Raji (cell line): ENCODE data around the gene CASK.

Experiments
- POLR2A ChIP-seq: IDR thresholded peaks from 2 replicates; pipeline ENCODE4 v1.6.1; 2011; ENCODE audit warnings: low read depth, low read length, control low read depth; ENCODE audit not compliant: insufficient read depth

Gene CASK

DNA sequence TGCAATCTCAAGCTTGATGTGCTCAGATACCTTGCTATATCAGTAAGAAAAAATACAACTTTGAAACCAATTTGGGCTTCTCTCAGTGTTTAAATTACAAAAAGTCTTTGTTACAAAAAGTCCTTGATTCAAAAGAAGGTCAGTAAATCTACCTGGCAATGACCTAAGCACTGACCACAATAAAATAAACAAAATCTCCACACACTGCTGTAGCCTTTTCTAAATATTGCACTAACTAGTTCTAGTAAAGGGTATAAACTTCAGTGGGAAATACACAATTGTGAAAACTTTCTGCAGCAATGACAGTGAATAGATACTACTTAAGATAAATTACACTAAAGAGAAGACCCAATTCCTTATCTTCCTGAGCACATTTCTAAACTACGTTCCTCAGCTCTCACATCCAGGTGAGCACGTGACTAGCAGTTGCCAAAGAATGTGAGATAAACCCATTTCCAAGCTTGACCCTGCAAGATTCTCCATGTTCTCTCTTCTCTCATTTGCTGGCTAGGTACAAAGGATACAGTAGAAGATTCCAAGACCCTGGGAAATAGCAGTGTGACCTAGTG is 316.0 kb downstream of the CASK start:
- TF ChIP-seq POLR2A: no peak

DNA sequence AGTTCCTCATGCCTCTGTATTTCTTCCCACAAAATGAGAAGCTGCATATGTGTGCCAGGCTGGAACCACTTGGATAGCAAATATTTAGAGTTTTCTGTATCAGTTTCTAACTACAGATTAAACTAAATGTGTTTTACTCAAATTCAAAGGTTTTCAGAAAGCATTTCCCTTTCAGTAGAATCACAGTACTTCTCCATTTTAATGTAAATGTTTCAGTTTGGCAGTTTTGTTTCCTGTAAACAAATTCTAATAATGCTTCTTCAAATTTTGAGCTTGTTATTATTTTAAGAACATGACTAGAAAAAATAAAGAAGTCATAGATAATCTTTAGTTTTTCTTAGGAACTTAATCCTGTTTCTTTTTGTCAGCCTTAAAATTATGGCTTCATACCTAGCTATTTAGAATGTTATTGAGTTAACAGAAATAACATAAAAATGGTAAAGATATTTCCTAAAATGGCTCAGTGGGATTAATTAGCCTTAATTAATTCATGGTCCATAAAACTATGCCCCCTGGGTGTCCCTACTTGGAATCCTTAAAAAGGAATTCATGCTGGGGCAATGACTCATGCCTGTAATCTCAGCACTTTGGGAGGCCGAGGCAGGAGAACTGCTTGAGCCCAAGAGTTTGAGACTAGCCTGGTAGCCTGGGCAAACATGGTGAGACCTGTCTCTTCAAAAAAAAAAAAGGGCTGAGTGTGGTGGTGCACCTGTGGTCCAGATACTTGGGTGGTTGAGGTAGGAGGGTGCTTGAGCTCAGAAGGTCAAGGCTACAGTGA is 318.4 kb downstream of the CASK start:
- no peak for TF ChIP-seq POLR2A

DNA sequence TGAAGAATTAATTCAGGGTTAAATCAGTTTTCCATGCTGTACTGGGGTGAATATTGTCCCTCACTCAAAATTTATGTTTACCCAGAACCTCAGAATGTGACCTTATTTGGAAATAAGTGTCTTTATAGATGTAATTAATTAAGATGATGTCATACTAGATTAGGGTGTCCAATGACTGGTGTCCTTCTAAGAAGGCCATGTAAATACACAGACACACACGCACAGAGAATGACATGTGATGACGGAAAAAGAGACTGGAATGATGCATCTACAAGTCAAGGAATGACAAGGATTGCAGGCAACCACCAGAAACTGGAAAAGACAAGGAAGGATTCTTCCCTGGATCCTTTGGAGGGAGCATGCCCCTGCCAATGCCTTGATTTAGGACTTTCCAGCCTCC is 319.2 kb downstream of the CASK start:
- no peak for TF ChIP-seq POLR2A

DNA sequence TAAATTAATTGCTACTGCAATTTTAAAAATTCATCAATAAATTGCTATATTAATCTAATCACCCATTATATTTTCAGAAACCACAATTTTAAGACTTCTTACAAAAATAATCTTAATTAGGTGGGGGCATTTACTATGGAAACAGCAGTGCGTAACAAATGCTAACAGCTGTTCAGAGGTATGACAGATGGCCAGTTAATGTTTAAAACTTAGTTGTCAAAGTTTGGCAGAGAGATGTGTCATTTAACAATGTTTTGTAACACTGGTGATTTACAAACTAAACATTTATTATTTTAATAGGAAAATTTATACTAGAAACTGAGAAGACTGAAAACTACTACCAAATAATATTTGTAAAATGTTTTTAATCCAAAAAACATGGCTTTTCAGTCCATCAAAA is 319.8 kb downstream of the CASK start:
- no peak for TF ChIP-seq POLR2A

DNA sequence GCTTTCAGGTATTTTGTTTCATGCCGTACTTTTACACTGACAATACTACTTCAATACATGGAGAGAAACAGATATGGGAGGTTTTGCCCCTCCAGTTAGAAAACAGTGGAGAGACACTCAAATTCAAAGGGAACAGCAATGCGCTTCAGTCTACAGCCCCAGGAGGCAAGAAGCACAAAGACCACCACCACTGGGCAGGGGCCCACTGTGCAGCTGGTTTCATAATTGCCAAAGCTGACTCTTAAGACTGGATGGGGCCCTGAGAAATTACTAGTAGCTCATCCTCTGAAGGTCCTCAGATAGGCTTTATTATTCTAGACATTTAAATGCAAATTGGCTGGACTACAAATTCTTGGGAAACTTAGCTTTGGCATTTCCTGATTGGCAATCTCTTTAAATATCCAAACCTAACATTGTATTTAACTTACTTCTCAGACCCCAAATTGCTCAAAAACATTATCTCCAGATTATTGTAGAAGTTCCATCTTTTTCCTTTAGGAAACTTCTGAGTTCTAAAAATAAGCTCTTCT is 320.5 kb downstream of the CASK start:
- TF ChIP-seq POLR2A: no peak

DNA sequence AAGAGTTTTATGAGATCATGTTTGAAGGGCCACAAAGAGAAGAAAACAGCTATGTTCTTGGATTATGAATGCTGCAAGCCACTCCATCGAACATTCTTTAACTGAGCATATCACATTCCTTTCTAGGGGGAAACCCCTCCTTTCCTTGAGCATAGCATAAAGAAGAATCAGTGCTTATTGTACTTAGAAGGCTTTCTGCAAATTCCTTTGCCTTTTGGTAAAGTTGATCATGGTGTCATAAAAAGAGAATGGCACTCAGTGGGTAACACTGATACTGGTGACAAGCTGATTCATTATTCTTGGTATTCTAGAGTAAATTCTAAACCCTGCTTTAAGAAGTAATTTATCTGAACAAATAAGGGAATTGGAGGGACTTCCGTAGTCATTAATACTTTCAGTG is 323.1 kb downstream of the CASK start:
- TF ChIP-seq POLR2A: no peak

DNA sequence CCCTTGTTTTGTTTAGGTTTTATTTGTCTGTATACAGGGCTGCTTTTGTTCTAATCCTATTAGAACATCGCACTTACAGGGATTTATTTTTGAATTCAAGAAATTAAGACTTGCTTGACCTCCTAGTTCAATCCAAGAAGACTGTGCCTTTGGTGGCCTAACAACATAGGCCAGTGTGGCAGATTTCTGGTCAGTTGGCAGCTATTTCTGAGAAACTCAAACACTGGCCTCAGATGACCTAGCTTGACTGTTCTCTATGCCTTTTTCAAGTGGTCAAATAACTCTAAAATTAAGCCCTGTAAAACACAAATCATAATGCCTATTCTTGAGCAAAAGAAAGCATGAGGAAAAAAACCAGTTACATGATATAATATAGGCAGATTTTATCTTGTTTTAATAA is 323.8 kb downstream of the CASK start:
- no peak for TF ChIP-seq POLR2A

DNA sequence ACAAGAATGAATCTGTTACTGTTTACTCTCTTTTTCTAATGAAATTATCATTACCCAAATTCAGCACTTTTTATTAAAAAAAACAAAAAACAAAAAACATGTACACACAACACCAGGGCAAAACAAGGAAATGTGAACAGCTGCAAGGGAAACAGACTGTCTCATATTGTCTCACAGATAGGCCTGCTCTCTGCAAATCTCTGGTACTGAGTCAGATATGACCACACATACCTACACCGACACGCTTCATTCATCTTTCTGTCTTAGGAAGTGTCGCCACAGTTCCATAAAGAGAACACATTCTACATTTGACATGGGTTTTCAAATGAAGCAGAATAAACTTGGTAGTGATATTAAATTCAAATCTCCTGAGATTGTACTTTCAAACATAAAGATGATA is 326.8 kb downstream of the CASK start:
- no peak for TF ChIP-seq POLR2A

DNA sequence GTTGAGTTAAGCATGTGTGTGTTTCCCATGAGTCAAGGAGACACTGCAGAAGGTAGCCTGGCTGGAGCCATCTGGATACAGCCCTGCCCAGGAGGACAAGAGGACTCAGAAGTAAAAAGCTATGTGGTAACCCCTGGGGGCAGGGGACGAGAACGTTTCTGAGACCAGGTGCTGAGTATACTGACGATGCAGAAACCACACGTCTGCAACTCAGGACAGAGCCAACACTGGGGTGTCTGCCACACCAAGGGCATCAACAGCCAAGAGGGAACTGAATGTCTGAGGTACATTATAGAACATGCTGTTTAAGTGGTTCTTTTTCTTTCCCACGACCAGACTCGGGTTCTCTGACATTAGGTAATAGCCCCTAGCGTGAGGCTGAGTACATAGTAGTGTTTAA is 328.7 kb downstream of the CASK start:
- TF ChIP-seq POLR2A: no peak

DNA sequence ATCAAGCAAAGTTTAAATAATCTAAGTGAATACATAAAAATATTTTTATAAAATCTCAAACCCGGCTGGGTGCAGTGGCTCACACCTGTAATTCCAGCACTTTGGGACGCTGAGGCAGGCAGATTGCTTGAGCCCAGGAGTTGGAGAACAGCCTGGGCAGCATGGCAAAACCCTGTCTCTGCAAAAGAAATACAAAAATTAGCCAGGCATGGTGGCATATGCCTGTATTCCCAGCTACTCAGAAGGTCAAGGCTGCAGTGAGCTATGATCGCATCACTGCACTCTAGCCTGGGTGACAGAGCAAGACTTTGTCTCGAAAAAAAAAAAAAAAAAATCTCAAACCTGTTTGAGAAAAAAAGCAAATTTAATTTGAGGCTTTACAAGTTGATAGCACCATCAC is 331.4 kb downstream of the CASK start:
- TF ChIP-seq POLR2A: no peak

DNA sequence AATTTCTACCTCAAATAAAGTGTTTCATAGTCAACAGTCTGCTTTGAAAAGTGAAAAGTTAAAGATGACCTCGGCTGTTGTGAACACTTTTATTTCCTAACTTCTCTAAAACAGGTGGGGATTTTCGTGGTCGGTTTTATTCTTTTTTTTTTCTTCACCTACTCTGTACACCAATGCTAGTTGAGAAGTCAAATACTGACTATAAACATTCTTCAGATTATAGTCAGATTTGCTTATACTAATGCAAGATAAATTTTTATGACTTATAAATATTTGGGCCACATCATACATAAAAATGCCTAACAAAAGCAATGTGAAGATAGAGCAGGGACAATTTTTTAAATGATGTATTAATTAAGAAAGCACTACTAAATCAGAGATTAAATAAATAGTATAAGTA is 332.7 kb downstream of the CASK start:
- TF ChIP-seq POLR2A: no peak

DNA sequence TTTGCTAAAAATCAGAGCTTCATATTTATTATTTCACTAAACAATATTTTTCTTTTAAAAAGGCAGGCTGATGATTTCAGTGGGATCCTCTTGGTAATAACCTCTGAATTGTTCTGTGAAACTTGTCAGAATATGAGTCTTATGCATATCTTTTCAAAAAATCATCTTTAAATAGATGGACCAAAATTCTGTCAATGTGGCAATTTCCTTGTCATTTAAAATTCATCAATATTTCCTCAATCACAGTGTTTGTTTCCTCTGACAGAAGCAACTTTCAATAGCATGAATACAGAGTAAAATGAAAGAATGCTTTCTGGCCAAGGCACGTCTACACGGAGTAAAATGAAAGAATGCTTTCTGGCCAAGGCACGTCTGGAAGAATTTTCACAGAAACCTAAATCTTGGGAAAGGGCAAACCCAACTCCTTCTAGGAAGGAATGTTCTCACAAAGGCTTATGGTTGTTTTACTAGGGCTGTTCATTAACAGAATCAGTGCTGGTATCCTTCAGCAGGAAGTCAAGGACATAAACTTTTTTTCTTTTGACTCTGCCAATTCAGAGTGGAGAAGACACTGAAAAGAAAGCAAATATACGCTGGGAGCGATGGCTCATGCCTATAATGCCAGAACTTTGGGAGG is 333.6 kb downstream of the CASK start:
- TF ChIP-seq POLR2A: no peak

DNA sequence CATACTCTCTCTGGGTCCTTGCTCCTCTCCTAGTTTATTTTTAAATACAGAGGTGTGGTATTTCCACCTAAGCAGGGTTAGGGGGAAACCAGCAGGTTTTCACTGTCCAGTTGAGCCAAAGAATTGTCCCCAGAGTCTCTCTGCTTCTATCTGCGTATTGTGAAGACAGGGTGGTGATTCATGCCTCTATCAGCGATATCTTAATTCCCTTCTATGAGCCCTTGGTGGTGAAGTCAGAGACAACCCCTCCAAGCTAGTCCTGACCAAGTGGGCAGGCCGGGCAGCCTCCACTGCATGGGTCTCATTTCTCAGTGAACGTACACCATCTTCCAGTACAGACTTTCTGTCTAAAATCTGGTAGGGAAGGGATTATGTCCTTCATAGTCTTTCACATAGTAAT is 335.1 kb downstream of the CASK start:
- no peak for TF ChIP-seq POLR2A

DNA sequence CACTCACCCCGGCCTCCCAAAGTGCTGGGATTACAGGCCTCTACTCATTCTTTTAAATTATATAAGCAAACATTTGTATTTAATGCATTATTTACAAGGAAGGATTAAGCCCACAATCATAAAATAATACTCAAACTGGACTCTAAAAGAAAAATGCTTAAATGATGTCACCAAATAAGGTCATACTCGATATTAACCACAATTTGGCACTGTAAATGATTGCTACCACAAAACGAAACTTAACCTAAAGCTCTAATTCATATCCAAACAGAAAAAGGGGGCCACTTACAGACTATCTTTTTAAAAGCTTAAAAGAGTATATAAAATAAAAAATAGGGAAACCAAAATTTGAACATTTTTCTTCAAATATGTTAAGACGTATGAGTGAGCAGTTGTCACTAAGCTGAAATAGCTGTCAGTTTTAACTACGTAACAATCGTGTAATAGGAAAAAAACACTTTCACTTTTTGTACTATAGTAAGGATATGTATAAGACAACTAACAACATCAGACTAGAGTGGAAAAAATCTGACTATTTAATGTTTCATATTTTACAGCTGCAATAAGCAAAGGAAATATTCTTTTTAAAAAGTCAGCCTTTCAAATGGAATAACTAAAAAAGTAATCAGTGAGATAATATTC is 342.8 kb downstream of the CASK start:
- no peak for TF ChIP-seq POLR2A

DNA sequence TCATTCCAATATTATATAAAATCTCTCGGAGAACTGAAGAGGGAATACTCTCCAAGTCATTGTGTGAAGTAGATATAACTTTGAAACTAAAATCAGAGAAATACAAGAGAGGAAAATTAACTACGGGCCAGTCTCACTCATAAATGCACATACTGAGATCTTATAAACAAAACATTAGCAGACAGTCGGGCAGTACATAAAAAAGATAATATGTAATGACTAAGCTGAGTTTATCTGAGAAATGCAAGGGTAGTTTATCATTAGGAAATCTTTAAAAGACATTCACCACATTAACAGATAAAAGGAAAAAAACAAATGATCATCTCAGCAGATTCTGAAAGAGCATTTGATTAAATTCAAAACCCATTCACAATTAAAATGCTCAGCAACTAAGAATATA is 359.5 kb downstream of the CASK start:
- no peak for TF ChIP-seq POLR2A

DNA sequence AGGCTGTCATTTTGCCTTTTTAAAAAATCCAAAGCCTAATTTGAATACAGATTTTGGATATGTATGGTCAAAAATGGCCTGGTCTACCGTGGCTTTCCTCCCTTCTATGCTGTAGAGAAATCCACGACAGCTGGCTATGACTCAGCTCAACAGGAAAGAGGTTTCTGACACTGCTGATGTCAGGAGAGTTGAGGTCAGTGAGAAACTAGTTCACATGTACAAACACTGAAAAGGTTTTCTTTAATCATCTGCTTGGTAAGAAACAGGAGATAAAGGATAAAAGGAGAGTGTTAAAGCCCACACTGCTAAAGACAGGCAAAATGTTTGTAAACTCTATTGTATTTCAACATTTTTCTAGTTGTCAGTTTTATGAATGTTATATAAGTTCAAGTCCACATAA is 362.3 kb downstream of the CASK start:
- TF ChIP-seq POLR2A: no peak

DNA sequence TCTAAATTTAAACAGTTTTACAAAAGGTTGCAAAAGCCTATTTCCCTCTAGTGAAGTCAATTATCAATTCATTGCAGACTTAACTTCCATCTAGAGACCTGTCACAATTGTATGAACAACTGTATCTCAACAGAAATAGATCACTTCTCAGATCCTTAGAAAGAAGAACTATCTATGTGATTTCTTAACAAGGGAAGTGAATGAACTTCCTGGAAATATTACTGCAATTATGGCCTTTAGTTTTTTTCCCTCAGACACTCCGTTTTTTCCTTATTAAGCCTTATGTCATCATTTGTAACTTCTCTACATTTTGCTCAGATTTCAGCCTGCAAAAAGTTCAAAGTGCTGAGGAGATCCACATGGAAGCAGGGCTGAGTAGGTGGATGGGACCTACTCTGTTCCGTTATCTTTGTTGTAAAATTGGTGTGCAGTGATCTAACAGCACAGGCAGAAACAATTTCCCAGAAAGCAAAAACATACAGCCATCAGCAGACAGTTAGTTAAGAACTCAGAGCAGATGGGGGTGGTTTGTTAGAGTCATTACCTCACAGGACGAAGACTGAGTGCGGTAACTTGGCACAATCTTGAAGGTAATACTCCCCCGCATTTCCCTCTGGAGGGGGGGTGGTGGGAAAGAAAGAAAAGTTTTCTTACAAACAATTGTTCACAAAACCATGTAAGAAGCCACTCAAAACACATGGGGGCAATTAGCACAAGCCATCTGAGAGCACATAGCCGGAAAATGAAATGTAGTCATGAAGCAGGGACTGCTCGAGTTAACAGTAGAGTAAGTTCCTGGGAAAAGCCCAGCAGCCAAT is 363.9 kb downstream of the CASK start:
- TF ChIP-seq POLR2A: no peak
